GM19351 (cell line): ENCODE measurements around the gene ZNF582.

Source experiments
- ATAC-seq: cut with Tn5 transposase; IDR thresholded peaks from one replicate; pipeline ENCODE4 v1.9.1; 2021; ENCODE audit warnings: mild to moderate bottlenecking, moderate library complexity; ENCODE audit not compliant: unreplicated experiment

Gene ZNF582

DNA sequence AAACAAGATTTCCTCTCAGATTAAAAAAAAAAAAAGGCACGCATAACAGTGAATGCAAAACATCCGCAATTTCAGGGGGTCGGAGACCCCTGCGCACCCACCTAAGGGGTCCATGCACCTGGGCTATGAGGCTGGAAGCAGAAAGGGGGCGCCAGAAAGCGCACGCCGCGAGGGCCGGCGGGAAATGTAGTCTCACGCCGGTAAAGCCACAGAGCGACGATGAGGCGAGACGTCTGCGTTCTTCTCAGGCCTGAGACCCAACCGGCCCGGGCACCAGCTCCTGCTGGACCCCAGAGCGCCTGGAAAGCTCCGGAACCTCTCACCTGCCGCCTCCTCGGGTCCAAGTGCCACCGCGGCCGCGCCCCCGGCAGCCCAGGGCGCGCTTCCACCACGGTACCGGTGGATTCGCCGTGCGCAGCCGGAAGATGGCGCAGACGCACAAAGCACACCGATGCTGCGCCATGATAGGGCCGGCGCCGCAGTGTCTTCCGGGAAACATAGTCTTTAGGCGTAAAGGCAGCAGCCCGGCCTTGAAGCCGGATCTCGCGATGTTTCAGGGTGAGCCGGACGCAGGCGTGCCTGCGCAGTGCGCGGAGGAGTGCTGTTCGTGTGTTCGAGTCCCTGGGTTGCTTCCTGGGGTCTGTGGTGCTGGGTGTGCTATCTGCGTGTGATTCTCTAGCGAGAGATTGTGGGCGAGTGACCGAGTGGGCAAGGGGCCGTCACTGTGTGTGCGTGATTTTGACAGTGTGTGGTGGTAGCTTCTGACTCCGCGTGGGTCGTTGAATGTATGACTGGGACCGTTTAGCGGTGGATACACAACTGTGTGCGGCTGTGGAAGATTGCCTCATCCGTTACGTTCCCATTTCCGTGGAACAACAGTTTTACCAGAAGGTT lies at the start of gene ZNF582:
ZNF582 (minus strand) TSS at position 416 of the 894 bp plus-strand sequence. CDS start 1,782 bp downstream, outside the sequence.
- ATAC-seq: peak; percentile 96

DNA sequence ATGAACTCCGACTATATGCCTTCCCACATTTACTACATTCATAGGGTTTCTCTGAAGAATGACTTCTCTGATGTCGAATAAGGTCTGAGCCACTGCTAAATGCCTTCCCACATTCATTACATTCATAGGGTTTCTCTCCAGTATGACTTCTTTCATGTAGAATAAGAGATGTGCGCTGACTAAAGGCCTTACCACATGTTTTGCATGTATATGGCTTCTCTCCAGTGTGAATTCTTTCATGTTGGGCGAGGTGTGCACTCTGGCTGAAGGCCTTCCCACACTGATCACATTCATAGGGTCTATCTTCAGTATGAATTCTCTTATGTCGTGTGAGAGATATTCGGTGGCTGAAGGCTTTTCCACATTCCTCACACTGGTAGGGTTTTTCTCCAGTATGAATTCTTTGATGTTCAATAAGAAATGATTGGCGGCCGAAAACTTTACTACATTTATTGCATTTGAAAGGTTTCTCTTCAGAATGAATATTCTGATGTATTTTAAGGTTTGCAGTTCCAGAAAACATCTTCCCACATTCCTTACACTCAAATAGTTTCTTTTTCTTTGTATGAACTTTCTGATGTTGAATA lies 48.0 kb upstream of the ZNF582 start:
- no peak for ATAC-seq

DNA sequence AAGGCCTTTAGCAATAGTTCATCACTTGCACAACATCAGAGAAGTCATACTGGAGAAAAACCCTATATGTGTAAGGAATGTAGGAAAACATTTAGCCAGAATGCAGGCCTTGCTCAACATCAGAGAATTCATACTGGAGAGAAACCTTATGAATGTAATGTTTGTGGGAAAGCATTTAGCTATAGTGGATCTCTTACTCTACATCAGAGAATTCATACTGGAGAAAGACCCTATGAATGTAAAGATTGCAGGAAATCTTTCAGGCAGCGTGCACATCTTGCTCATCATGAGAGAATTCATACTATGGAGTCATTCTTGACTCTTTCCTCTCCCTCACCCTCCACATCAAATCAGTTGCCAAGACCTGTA lies 30.6 kb upstream of the ZNF582 start:
- no peak for ATAC-seq

DNA sequence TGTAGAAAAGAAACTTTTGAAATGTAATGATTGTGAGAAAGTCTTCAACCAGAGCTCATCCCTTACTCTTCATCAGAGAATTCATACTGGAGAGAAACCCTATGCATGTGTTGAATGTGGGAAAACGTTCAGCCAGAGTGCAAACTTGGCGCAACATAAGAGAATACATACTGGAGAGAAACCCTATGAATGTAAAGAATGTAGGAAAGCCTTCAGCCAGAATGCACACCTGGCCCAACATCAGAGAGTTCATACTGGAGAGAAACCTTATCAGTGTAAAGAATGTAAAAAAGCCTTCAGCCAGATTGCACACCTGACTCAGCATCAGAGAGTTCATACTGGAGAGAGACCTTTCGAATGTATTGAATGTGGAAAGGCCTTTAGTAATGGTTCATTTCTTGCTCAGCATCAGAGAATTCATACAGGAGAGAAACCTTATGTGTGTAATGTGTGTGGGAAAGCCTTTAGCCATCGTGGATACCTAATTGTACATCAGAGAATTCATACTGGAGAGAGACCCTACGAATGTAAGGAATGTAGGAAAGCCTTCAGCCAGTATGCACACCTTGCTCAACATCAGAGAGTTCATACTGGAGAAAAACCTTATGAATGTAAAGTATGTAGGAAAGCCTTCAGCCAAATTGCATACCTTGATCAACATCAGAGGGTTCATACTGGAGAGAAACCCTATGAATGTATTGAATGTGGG lies 30.1 kb upstream of the ZNF582 start:
- ATAC-seq: no peak

DNA sequence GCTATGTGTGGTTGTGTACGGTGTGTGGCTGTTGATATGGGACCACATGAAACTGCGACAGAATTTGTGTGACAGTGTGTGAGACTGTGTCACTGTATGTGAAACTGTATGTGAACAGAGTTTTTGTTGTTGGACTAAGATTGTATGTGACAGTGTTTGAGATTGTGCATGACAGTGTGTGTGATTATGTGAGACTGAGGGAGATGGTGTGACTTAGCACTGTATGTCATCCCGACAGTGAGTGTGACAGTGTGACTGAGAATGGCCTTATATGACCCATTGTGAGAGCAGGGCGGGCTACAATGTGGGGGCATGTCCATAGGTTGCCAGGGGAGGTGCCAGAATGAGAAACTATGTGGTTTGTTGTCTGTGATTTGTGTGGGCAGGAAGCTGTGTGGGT lies 11.7 kb upstream of the ZNF582 start:
- no peak for ATAC-seq

DNA sequence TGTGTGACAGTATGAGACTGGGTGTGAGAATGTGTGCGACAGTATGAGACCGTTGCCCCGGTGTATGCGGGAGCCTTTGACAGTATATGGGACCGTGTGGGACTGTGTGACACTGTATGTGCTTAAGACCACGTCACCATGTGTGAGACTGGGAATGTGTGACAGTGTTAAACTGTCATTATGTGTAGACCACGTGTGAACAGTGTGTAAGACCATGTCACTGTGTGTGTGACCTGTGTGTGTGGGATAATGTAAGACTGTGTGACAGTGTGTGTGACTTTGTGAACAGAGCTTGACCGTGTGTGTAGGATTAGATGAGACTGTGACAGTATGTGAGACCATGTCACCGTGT lies 11.3 kb upstream of the ZNF582 start:
- ATAC-seq: no peak

DNA sequence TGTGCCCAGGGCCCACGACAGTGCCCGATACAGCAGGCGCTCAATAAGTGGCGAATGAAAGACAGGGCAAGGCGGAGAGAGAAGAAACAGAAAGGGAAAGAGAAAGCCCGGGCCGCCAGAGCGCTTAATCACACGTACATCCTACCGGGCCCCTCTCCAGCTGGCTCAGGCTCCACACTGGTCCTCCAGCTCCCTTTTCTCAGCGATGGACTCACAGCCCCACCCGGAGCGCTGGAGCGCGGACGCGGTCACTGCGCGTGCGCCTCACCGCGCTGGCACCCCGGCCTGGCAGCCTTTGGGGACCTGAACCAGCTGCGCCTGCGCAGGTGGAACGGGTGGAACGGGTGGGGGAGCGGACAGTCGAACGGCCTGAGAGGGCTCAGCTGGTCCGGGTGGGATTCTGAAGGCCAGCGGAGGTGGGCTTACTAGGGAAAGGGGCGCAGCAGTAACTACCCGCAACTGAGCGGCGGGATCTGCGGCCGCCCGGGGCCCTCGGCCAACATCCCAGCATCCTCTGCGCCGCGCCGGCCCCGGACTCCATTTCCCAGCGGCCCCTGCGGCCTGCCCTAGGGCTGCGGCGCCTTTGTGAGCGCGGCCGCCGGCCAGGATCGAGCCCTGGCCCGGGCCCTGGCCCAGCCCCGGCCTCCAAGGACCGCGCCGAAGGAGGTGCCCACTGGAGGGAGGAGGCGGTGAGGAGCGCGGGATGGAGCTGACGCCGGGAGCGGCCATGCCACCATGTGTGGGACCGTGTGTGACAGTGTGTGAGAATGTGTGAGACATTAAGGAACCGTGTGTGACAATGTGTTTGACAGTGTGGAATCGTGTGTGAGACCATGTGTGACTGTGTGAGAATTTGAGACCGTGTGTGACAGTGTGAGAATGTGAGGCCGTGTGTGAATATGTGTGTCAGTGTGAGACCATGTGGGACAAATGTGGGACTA lies 10.7 kb upstream of the ZNF582 start, which contains the start of gene ZNF583:
ZNF583 (plus strand) TSS at position 569 of the 941 bp plus-strand sequence. CDS start 2,783 bp downstream, outside the sequence.
- peak; percentile 85 for ATAC-seq

DNA sequence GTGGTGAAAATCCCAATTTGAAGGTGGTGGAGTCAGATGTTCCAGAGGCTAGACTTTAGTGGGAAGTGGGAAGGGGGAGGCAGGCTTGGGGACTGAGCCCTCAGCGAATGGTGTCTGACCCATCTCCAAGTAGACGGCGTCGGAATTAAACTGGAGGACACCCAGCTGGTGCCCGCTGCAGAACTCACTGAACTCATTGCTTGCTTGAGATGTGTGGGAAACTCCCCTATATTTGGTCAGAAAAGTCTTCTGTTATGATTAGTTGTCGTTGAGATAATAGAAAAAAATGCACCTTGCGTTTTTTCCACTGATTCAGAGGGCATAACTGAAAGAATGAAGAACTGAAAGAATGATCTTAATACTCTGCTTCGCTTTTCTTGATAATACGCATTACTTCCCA lies 9.9 kb upstream of the ZNF582 start:
- ATAC-seq: peak; percentile 3

DNA sequence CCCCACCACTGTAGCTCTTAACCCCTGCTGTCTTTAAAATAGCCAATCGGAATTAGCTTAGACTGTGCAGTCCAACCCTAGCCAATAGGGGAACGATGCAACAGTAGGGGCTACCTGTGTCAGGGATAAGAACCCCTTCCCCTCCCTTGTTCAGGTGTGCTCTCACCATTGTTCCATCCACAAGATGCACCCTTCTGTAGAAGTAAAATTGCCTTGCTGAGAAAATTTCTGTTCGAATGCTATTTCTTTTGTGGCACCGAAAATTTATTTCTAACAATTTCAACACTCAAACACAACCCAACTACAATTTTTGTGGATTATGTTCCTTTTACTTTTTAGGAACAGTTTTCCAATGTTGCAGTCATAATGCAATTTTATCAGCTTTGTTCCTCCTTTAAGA lies 7.2 kb upstream of the ZNF582 start:
- no peak for ATAC-seq

DNA sequence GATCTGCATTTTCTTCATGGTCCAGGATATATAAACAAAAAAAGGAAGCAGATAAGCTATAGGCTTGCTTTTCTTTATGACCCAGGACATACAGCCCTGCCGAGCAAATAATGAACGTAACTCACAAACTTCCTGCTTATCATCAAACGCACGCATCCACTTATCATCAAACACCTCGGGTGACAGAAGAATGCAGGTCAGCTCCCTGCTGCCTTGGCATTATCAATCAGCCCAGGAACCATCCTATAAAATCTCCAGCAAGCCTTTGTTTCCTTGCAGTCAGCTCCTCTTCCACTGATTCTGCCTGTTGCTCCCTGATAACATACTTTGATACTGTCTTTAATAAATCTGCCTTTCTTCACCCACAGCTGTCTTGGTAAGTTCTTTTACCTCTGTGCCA lies 5.5 kb upstream of the ZNF582 start:
- ATAC-seq: no peak

DNA sequence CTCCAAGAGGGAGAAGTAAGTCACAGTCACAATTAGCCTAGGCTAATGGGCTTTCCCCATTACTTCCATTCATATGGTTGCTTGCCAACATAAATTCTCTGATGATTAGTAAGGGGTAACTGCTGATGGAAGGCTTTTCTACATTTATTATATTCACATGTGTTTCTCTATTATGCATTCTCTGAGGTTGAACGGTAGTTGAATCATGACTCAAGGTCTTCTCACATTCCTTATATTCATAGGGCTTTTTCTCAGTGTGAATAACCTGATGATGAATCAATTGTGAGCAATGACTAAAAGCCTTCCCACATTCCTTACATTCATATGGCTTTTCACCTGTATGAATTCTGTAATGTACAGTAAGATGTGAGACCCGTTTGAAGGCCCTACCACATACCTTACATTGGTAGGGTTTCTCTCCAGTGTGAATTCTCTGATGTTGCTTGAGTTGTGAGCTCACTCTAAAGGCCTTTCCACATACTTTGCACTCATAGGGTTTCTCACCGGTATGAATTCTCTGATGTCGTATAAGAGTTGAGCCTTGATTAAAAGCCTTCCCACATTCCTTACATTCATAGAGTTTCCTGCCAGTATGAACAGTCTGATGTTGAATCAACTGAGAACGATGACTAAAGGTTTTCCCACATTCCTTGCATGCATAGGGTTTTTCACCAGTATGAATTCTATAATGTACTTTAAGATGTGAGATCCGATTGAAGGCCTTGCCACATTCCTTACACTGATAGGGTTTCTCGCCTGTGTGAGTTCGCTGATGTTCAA lies 9.3 kb downstream of the ZNF582 start:
- no peak for ATAC-seq

DNA sequence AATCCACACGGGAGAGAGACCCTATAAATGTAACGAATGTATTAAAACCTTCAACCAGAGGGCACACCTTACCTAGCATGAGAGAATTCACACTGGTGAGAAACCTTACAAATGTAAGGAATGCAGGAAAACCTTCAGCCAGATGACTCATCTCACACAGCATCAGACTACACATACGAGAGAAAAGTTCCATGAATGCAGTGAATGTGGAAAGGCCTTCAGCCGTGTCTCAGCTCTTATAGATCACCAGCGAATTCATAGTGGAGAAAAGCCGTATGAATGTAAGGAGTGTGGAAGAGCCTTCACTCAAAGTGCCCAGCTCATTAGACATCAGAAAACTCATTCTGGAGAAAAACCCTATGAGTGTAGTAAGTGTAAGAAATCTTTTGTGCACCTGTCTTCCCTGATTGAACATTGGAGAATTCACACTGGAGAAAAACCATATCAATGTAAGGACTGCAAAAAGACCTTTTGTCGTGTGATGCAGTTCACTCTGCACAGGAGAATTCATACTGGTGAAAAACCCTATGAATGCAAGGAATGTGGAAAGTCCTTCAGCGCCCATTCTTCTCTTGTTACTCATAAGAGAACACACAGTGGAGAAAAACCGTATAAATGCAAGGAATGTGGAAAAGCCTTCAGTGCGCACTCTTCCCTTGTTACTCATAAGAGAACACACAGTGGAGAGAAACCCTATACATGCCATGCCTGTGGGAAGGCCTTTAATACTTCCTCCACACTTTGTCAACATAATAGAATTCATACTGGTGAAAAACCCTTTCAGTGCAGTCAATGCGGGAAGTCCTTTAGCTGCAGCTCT lies 16.0 kb downstream of the ZNF582 start:
- ATAC-seq: no peak

DNA sequence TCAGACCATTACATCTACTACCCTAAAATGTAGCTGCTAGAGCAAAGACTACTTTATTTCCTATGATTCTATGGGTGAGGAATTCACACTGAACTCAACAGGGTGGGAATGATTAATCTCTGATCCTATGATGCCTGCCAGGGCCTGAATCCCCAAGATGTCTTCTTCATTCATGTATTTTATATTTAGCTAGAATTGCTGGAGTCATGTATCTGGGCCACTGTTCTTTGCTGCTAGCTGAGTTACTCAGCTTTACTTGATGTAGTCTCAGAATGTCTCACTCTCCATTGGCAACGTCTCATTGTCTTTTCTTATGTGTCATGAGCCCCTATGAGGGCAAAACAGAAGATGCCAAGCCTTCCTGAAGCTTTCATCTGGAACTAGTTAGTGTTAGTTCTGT lies 21.1 kb downstream of the ZNF582 start:
- no peak for ATAC-seq

DNA sequence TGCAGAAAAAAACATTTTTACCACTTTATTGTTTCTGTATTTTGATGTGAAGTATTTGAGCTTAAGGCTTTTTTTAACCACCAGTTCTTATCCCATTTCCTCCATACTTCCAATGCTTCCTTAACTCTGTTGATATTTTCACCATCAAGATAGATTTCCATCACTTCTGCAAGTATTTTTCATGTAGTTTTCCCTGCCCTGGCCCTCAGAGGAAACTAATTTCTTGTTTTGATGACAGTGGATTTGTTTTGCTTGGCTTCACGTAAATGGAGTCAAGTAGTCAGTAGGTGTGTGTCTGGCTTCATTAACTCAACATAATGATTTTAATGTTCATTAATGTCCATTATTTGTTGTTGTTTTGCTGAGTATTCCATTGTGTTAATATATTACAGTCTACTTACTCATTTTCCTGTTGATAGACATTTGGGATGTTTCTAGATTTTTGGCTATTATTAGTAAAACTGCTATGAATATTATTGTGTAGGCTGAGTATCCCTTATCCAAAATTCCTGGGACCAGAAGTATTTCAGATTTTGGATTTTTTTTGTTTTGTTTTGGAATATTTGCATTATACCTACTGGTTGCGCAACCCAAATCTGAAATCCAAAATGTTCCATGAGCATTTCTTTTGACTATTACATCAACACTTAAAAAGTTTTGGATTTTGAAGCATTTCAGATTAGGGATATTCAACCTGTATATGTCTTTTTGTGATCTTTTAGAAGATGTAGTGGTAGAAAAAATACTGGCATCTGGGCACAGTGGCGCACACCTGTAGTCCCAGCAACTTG lies 23.3 kb downstream of the ZNF582 start:
- no peak for ATAC-seq

DNA sequence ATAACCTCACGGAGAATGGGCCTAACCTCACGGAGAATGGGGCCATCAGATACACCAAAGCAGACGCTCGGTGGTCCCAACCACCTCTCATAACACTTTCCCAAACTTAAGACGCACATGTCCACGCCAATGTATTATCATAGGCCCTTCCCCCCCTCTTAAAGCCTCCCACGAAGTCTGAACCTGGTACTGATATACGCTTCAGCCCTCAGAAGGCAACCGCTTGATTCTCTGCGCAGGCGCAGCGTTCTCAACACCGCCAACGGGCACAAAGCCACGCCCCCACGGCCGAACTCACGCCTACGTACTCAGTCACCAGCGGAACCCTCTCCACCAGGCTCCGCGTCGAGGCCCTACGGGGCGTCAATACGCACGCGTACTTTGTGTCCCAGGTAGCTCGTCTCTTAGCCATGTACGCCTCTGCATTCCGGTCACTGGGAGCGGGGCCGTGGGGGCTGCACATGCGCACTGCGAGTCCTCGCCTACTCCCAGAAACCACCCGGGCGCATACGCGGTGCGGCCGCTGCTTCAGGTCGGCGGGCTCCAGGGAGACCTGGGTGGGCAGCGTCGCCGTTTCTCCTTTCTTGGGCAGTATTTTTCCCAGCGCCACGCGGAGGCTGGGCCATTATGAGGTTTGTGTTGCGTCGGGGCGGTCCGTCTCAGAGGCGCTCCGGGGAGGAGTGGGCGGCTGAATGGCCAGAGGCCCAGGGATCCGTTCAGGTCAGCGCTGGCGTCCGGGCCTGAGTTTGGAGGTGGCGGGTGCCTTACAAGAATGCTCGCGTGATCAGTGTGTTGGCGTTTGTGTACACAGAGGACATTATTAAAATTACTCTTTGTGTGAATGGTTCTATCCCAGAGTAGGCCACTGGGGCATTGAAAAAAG lies 25.3 kb downstream of the ZNF582 start:
- ATAC-seq: no peak

DNA sequence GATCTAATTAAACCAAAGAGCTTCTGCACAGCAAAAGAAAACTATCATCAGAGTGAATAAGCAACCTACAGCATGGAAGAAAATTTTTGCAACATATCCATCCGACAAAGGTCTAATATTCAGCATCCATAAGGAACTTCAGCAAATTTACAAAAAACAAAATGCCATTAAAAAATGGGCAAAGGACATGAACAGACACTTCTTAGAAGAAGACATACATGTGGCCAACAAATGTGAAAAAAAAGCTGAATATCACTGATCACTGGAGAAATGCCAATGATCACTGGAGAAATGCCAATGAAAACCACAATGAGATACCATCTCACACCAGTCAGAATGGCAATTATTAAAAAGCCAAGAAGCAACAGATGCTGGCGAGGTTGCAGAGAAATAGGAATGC lies 32.5 kb downstream of the ZNF582 start:
- ATAC-seq: no peak

DNA sequence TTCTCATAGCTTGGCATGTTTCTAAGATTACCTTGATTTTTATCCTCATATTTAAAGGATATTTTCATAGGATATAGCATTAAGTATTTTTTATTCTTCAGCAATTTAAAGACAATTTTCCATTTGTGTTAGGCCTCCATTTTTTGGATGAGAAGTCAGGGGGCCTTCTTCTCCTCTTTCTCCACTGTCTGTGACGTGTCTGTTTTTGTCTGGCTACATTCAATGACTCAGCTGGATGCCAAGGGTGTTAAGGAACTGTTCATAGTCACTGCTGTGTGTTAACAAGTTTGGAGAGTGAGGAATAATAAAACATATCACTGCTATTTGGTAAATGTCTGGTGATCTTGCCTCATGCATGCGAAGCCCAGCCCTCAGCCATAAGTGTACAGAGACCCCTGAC lies 36.4 kb downstream of the ZNF582 start:
- ATAC-seq: no peak
